ELF-1 (cell line): ENCODE data around the gene SGCA.

Experiments used
- DNase-seq: peaks from one replicate; pipeline ENCODE4 v3.0.0-alpha.2; 2016; ENCODE audit warnings: low read depth, low spot score

The SGCA gene

DNA sequence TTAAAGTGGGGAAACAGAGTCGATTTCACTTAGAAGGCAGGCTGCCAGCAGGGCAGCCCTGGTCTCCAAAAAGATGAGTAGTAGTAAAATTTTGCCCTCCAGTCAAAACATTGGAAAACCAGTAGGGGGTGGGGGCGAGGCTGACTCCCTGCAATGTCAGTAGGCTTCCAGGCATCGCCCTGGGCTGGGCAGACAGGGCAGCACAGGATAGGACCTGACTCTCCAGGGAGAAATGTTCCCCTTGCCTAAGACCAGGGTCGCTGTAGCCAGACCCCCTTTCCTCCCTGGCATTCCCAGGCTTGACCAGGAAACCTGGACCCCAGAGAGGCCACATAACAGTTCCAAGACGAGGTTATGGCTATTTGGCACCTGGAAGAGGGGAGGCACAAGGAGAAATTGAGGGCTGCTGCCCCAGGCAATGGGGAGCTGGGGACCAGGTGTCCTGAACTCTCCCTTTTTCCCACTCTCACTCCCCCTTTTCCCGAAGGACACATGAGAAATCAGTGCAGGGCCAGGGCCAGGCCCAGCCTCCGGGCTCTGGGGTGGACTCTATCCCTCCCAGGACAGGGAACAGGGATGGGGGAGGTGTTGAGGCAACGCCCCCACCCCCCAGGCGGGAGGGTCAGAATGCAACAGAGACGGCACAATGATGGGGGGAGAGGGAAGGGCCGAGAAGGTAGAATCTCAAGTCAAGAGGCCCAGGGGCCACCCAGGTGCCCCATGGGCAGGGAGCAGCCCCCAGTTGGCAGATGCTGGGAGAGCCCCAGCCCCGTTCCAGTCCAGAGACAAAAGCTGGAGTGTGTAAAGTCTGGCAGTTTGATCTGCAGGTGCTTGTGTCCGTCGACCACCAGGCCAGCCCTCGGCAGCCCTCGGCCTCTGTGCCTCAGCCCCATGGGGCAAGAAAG, 31.3 kb upstream of the SGCA start:
- DNase-seq: peak; percentile 51

DNA sequence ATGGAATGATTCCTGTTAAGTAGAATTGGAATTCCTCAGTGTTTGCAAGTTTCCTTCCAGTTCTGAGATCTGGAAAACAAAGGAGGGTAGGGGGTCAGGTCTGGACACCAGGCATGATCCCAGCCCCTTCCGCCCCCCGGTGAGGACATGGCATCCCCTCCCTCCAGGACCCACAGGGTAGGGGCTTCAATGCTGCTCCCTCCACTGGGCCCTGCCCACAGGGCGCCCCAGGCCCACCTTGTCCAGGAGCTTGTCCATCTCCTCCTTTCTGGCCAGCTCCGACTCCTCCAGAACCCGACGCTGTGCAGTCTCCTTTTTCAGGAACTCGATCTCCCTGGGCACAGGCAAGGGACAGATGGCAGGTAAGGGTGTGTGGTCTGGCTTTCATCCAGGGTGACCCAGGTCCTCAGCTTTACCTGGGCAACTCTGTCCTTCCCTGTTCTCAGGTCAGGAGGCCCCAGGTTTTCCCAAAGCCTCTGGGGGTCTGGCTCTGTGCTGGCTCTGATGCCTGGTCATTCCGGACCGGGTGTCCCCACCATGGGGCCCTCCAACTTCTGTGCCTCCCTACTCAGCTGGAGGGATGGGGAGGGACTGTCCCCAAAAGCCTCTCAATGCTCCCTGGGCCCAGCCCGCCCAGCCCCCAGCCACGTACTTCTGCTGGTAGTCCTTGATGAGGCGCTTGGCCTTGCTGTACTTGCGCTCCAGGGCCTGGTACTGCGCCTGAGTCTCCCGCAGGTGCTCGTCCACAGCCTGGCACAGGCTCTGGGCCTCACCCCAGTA, 30.3 kb upstream of the SGCA start:
- no peak for DNase-seq

DNA sequence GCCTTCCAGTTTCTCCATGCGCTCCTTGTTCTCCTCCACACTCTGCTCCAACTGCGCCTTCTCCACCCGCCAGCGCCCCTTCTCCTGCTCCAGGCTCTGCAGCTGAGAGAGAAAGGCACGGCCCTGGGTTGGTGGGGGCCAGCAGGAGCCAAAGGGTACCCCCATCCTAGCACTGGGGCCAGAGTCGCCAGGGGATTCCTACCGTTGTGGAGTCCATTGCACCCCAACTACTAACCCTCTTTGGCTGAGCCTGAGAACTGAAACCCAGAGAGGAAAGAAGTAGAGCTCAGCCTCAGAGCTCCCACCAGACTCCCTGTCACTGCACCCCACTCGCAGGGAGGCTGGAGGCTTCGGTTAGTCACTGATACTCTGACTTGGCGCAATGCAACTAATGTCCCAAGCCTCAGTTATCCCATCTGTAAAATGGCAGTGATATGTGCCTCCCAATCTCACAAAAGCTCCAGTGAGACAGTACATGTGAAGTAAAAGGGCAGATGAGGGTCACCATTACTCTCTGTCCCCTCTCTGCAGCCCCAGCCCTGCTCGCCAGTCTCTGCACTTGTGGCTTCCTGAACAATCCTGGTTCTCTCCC, 29.6 kb upstream of the SGCA start:
- DNase-seq: no peak

DNA sequence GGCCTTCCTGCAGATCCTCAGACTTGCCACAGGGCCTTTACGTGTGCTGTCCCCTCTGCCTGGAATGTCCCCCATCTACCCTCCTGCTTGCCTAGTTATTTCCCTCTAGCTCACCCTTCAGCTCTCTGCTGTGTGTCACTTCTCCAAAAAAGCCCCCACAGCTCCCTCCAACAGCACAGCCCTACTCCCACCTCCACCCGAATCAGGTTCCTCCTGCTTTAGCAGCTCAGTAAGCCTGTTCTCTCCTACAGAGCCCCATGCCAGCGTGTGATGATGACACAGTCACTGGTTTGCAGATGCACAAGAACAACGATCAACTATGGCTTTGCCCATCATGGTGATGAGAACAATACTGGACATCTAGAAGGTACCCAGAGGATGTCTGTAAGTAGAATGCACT, 28.8 kb upstream of the SGCA start:
- no peak for DNase-seq

DNA sequence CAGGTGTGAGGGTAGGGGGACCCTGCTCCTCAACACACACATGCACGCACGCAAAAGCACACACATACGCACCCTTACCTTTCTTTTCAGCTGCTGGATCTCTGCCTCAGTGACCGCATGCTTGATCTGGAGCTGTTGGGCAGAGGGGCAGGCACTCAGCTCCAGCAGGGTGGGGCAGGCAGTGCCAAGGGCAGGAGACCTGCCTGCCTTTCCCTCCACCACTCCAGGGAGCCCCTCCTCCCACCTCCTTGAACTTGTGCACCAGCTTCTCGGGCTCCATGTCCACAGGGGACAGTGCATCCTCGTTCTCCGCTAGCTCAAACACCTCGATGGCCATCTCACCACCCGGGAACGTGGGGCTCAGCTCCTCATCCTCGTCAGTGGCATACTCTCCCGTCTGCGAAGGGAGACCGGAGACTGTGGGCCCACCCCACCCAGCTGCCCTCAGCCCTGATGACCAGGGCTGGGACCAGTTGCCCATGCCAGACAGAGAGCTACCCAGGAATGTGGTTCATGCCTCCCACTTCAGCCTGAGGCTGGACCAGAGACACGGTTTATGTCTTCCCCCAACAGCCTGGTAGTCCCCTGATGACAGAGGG, 26.5 kb upstream of the SGCA start:
- no peak for DNase-seq

DNA sequence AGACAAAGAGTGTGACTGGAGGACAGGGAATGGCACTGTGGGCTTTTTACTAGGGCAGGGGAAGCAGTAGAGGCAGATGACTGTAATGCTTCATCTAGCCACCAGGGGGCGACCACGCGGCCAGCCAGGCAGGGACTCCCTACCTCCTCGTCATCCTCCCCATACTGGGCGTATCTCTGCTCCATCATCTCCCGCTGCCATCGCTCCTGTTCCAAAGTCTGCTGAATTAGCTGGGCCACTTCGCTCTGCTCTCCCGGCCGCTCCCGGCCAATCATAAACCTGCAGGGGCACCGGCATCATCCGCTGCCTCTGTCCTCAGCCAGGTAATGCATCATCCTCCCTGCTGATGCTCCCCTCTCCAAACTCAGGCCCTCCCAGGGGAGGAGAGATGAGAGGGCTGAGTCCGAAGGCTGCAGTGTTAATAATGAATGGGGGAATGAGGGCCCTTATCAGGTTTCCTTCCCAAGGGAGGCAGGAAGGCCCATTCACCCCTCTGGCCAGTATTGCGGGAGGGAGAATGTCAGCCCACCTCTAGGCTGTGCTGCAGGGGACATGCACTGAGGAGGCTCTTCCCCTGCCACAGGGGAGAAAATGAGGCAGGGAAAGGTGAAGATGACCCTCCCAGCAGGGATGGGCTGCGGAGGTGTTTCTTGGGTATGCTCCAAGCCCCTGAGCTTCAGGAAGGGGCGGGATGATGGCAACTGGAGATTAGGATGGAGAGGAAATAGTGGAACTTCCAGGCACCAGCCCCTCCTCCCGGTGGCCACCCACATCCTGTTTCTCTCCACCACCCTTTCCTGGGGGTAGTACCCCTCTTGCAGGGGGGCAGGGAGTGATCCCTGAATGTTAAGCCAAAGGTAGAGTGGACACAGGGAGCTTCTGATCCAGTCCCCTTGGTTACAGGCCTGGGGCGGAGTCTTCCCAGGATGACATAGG, 25.6 kb upstream of the SGCA start:
- DNase-seq: peak; percentile 93

DNA sequence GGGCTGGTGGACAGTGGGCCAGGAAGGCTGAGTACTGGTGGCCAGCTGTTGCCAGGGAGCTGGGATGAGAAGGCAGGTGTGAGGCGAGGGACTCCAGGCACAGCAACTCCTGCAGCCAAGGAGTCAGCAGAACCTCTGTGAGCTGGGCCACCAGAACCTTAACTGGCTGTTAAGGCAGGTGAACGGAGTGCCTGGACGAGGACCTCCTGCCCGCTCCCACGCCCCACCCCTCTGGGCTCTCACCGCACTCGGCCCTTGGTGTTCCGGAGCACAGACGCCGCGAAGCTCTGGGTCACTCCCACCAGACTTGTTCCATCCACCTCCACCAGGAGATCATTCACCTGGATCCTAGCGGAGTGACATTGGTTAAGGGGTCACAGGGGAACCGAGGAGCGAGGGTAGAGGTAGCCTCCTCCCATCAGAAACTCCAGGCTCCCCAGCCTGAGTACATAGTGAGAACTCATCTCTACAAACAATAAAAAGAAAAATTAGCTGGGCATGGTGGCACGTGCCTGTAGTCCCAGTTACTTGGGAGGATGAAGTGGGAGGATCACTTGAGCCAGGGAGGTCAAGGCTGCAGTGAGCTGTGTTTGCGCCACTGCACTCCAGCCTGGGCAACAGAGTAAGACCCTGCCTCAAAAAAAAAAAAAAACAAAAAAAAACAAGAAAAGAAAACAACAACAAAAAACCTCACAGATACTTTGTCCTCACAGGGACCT, 24.6 kb upstream of the SGCA start:
- no peak for DNase-seq

DNA sequence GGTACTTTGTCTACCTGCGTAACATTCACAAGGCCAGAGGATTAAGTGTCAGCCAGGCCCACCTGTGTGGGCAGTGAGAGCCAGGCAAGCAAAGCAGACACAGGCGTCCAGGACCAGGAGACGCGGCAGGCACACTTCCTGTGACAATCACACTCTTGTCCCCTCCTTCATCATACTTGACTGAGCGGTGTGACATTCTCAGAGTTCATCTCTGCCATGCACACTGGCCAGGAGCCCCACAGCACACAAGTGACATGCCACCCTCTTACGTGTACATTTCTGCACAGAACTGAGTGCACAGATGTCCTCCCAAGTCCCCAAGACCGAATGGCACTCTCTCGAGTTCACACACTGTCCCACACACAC, 24.1 kb upstream of the SGCA start:
- DNase-seq: no peak

DNA sequence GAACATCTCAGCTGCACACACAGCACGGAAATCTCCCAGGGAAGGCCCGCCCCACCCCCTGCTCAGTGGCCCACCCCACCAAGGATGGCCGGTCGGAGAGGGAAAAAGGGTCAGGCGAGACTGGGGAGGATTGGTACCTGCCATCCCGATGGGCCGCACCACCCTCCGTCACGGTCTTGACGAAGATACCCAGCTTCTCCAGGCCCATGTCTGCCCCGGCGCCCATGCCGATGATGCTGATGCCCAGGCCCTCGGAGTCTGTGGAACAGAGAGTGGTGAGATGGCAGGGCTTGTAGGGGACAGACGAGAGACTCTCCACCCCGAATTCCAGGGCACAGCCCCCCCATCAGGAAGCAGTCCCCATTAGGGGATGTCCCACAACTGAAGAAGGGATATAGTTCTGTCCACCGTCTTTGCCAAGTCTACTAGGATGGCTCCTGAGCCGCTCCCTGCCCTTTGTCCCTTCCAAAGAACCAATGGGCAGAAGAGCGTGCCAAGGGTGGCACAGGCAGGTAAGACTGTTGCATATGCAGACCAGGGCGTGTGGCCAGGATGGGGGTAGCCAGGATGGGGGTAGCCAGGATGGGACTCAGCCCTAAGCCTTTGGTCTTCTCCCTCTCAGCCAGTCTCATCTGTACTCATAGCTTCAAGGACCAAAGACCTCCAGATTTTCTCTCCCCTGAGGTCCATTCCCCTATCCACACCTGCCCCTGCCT, 22.2 kb upstream of the SGCA start:
- DNase-seq: no peak

DNA sequence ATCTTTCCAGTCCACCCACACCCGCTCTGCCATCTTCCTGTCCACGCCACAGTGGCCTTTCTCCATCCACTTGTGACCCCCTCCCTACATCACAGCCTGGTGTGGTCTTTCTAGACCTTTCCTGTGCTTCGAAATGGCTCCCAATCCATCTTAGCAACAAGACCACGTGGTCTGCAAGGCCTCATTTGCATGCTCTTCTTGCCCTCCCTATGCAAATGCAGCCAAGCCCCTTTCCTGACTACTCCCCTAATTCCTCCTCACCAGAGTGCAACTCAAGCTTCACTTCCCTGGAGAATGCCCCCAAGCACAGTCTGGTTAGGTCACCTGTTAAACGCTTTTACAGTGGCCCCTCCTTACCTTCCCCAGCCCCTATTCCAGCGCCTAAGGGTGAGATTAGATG, 21.4 kb upstream of the SGCA start:
- no peak for DNase-seq

DNA sequence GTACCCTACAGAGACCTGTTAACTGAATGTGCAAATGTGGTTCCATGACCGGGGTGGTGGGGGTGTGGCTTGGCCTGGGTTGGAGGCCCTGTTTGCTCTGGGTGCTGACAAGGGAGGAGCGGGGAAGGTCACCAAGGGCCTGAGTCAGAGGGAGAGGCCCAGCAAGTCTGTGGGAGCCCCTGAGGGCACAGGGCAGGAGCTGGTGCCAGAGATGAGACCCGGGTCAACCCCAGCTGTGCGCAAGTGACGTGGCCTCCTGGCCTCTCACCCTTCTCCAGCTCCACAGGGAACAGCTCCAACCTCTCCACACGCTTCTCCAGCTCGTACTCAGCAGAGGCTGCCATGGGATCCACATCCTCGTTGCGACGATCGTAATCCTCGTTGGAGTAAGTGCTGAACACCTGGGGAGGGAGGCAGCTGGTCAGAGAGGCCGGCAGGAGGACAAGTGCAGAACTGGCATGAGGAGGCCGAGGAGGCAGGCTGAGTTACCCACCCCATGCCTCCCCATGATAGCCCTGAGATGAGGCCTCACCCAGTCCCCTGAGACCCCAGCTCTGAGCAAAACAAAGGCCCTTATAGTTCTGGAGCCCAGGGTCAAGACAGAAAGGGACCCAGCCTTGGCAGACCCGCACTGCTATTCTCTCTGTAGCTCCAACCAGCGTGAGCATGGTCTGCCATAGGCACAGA, 20.8 kb upstream of the SGCA start:
- no peak for DNase-seq

DNA sequence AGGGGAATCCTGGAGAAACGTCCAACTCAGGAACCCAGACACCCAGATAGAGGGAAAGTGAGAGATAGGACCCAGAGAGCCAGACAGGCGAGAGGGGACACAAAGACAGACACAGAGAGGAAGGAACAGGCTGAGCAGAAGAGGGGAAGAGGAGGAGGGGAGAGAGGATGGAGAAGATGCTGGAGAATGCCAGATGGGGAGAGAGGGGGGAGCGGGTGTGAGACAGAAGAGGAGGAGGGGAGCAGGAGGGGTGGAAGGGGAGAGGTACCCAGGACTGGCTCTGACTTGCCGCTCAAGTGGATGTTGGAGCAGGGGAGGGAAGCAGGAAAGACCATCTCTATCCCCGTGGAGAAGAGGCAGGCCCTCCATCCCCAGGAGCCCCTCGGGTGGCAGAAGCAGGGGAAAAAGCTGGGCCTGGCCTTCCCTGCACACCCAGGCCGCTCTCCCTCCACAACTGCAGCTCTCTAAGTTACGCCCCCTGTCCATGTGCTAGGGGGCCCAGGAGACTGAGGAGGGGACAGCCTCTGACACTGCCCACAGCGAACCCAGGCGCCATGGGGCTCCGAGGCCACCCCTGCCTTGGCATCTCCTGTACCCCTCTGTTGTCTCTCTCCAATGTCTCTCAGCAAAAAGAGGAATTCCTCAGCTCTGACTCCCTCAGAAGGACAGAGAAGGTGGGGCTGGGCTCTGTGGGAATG, 20.1 kb upstream of the SGCA start:
- DNase-seq: no peak

DNA sequence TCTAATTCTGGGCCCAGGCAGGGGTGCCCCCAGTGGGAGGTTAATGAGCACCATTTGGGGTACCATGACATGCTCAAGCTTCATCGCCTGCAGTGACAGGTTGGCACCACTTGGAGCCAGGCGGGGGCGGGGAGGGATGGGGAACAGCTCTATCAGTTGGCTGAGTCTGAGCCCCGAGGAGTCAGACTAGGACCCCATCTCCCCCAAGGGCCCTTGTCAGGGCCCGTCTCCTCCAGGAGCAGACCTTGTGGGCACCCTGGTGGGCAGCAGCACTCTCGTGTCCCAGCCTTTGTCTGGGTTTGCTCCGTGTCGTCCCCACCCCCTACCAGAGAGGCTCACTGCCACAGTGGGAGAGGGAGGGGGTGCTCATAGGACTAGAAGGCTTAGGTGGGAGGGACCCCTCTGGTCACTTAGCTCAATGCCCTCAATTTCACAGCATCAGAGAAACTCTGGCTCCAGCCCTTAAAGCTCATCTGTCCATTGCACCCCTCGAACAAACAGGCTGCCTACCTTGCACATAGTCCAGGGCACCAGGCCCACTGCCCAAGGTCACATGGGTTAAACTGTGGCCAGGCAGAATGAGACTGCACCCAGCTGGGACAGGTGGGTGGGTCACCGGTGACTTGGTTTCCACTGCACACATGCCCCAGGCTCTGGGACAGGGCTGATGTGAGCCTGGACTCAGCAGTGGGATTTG, 19.4 kb upstream of the SGCA start:
- no peak for DNase-seq

DNA sequence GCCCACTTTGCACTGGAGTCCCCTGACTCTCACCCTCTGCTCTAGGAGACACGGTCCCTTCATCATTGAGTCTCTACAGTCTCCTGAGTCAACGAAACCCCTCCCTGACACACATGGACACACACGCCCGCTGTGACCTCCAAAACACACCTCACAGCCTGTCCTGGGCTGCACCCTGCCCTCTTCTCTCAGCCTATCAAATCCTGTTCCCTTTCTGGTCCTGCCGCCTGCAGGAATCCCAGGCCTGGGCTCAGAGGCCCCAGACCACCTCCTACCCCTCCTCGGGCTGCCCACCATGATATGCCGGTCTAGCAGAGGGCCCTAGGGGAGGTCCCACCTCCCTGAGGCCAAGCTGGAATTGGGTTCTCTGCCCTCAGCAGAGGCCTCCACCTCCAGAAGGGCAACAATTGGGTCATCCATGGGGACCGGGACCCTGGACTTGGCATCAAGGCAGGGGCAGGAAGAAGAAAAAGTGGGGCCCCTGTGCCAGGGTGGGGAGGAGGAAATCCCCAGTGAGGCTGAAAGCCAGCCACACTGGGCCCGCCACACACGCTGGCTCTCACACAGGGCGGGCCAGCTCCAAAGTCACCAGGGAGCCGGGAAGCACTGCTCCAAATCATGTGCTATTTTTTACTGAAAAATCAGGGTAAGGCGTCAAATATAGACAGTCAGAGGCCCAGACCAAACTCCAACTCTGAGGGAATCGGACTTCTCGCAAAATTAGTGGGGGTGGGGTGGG, 18.7 kb upstream of the SGCA start:
- no peak for DNase-seq

DNA sequence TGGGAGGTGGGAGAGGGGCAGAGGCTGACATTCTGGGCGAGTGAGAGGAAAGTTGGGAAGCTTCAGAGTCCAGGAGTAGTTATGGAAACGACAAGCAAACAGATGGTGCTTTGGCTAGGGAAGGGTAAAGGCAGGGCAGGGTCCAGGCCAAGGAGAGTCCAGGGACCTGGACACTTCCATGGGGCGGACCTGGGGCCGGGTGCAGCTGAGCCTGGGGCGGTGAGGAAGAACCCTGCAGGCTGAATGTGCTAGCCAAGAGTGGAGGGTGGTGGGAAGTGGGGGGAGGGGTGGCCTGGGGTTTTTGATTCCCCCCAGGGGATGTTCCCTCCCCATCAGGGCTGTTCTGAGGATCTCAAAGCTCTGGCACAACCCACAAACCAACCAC, 18.0 kb upstream of the SGCA start:
- peak; percentile 32 for DNase-seq

DNA sequence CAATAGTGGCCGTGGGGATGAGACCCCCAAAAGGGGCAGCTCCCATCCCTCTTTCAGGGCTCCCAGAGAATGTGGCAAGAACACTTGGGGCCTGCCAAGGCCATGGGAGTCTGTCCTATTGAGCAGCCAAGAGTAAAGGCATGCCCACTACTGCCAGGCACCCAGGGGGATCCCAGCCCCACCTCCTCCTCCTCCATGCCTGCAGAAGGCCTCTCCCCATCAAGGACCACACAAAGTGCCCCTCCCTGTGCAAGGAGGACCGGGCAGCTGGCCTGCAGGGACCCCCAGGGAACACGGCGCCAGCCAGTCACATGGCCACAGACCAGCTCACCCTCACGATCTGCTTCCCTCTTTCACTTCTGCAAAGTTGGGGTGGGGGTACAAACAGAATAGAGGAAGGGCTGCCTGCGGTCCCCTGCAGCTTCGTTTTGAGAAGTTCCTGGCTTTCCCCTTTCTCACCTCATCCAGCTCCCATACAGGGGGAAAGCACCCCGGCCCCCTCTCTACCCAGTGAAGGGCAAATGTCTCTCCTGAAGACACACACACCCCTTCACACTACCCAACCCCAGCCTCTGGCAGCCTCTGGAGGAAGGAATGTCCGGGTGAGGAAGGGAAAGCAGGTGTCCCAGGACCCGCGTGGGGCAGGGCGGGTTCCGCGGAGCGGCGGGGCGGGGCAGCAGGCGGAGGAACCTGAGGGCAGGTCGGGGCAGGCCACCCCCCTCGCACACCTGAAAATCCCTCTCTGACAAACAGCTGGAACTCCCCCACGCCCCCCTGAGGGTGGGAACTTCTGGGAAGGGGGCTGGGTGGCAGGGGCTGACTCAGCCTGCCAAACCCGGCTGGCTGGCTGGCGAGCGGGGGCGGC, 17.3 kb upstream of the SGCA start:
- DNase-seq: peak; percentile 43
